ENCODE measurements around the gene RDX. TPM values are rescaled to one million over a fixed set of nuclear protein-coding genes. Genes with fewer than 3 reads are reported as not detected.
"Not testable (repeated sequence)": the region's sequence is repeated elsewhere in the genome, so short reads cannot be mapped to it uniquely, and the experiment has no call there.

RDX gene
- total RNA-seq, 1 experiment from 2014 or later: 58.9 TPM

DNA sequence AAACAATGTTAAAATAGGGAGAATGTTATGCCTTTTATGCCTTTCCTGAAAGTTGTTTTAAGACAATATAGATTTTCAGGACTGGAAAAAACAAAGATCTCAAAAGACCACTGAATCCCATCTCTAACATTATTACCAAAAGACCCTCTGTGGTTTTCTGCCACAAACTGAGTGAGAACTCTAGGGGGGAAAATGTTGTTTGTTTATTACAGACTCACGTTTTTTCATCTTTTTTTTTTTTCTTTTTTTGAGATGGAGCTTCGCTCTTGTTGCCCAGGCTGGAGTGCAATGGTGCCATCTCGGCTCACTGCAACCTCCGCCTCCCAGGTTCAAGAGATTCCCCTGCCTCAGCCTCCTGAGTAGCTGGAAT is 9.6 kb upstream of the RDX start:
- DNase-seq (ENCODE audit: extremely low read depth, low read depth): not testable (repeated sequence)

DNA sequence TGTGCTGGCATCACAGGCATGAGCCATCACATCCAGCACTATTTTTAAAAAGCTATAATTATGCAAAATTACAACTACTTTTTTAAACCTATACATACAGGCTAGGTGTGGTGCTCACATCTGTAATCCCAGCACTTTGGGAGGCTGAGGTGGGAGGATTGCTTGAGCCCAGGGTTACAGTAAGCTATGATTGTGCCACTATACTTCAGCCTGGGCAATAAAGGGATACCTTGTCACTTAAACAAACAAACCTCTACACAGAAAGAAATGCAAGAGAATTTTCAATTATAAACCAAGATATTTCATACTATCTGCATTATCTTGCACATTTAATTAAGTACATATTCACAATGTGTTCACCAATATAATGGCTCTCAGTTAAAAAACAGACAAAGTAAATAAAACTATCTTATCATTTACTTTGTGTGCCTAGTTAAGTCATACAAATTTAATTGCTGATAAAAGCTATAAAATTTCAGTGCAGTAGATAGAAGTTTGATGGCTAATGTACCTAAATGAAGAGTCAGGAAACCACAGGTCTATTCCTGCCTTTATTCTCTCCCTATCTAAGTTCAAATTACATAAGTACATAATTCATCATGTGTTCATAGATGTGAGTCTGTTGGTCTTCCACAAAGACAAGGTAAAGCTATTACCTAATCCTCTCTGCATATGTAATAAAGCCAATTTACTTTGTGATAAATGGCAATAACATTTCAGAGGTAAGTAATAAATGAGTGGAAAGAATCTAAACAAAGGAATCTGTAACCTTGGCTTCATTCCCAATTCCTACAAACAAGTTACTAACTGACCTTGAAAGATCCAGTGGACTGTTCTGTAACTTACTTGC is 9.0 kb upstream of the RDX start:
- no peak for DNase-seq (ENCODE audit: extremely low read depth, low read depth)

DNA sequence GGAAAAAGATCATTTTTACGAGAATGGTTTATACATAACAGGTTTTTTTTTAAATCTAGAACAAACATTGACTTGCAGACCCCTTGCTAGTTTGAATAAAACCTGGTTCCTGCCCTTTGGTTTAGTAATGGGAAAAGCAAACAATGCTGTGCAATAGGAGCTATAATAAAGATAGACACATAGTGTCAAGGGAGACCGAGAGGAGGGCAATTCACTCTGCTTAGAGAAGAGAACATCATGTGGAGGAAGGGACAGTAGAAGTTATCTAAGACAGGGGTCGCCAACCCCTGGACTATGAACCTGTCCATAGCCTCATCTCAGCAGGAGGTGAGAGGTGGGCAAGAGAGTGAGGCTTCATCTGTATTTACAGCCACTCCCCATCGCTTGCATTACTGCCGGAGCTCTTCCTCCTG is 7.0 kb upstream of the RDX start:
- no peak for DNase-seq (ENCODE audit: extremely low read depth, low read depth)

DNA sequence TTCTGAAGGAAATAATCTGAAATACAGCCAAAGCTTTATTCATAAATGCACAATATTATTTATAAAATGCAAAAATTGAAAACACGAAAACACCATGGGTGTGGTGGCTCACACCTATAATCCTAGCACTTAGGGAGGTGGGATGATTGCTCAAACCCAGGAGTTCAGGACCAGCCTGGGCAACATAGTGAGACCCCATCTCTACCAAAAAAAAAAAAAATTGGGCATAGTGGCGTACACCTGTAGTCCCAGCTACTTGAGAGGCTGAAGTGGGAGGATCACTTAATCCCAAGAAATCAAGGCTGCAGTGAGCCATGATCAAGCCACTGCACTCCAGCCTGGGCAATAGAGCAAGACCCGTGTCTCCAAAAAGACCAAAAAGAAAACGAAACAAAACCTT is 5.2 kb upstream of the RDX start:
- DNase-seq (ENCODE audit: extremely low read depth, low read depth): no peak

DNA sequence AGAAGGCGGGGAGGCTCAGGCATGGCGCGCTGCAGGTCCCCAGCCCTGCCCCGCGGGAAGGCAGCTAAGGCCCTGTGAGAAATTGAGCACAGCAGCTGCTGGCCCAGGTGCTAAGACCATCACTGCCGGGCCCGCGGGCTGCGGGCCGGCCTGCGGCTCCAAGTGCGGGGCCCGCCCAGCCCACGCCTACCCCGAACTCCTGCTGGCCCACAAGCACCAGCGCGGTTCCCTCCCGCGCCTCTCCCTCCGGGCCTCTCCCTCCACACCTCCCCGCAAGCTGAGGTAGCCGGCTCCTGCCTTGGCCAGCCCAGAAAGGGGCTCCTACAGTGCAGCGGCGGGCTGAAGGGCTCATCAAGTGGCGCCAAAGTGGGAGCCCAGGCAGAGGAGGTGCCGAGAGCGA is 4.6 kb upstream of the RDX start:
- DNase-seq (ENCODE audit: extremely low read depth, low read depth): no peak

DNA sequence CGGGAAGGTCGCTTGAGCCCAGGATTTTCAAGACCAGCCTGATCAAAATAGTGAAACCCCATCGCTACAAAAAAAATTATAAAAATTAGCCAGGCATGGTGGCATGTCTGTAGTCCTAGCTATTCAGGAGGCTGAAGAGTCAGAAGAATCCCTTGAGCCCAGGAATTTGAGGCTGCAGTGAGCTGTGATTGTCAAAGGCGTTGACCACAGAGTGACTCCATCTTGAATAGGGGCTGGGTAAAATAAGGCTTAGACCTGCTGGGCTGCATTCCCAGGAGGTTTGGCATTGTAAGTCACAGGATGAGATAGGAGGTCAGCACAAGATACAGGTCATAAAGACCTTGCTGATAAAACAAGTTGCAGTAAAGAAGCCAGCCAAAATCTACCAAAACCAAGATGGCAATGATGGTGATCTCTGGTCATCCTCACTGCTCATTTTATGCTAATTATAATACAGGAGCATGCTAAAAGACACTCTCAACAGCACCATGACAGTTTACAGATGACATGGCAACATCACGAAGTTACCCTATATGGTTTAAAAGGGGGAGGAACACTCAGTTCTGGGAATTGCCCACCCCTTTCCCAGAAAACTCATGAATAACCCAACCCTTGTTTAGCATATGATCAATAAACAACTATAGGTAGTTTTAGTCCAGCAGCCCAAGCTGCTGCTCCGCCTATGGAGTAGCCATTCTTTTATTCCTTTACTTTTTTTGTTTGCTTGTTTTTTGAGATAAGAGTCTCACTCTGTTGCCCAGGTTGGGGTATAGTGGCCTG is 2.8 kb upstream of the RDX start:
- no peak for DNase-seq (ENCODE audit: extremely low read depth, low read depth)

DNA sequence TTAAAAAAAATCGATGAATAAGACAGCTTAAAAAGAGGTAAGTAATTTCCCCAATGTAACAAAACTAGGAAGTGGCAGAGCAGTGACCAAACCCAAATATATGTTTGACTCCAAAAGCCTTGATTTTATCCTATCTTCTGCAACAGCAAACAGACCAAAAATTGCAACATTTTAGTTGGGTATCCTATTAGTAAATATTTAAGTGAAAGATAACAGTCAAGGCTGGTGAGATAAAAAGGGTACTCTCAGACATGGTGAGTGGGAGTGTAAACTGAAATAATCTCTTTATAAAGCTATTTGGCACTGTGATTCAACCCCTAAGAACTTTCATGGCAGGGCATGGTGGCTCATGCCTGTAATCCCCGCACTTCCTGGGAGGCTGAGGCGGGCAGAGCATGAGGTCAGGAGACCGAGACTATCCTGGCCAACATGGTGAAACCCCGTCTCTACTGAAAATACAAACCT is 1.9 kb upstream of the RDX start:
- no peak for DNase-seq (ENCODE audit: extremely low read depth, low read depth)

DNA sequence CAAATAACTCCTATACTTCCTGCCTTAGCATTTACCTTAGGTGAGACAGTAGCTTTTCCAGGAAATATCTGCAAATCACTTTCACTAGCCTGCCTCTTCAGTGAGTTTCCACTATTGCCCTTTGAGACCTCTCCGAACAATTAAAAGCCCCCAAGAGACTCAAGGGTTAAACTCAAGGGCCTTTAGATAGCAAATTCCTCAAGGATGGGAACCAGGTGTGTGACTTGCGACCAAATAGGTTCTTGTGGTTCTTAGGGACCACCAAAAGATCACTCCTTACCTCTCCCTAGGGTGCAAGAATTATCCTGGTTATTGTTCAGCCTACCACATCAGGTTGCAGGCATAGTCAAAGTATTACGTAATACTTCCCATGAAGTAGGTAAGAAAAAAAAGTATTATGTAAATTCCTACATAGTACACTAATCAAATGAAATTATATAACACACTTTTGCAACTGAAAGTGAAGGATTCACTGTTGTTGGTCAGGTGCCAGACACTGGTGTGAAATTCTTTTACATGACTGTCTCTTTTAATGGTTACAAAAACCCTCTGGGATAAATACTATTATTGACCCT is 1.4 kb upstream of the RDX start:
- DNase-seq (ENCODE audit: extremely low read depth, low read depth): no peak

DNA sequence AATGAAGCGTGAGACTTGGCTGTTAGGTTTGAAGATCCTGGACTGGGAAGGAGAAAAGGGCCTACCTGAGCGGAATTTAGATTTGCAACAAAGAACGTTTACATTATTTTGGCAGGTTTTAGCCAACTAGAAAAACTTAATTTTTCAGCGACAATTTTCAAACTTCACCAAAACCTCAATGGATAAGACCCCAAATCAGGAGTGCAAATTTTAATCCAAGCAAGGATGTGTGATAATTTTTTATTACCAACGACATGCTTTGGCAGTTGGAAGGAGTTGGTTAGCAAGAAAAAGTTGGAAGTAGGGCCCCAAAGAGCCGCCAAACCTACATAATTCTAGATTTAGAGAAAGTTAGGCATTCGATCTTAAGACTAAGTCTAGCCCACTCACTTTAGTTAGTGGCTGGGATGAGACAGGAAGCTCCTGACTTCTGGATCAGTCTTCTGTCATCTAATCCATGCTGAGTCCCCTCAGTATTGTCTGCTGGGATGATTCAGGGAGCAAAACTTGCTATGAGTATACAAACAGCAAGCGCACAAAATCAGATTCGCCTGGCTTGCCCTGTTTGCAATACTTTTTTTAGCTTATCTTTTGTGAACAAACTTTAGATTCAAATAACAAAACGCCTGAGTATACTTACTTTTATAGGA is 787 bp upstream of the RDX start:
- DNase-seq (ENCODE audit: extremely low read depth, low read depth): no peak

DNA sequence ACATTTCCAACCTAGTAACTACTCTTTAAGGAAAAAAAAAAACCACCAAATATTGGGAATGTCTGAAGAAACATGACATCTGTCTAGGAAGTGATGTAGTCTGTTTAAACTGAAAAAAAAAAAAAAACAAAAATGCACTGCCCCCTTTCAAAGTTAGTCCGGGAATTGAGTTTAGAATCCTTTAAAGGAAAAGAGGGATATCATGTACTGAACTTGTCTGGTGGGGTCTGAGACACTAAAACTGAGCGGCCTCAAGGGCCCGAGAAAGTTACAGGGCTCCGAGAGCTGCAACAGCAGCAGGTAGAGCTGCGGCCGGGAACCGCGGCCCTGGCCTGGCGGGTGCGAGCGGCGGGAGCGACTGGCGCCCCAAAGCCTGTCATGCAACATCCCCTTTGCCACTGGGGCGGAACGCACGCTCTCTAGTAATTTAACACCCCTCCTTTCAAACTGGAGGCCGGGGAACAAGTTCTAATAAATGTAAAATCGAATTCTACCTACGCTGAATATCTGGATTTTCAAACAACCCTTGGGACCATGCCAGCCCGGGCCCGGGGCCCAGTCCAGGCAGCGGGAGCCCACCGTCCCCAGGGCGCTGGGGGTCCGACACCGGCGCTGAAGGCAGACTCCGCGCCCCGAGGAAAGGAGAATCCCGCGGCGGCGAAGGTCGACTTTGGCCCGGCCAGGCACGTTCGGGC is 736 bp downstream of the RDX start:
- DNase-seq (ENCODE audit: extremely low read depth, low read depth): no peak

DNA sequence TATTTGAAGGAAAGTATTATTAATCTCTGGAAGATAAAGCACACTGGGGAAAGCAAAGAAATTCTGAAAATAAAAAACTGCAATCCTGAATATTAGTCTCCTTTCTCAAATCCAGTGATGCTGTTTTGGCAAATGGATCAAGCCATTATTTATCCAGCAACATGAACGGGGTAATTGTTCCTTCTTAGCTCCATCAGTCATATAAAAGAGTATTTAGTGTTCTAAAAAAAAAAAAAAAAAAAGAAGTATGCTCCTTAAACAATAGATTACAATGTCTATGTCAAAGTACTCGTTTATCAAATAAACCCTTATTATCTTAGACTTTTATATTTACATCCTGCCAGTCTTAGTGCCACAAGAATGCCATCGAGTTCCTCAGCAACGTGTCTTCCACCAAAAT is 1.3 kb downstream of the RDX start:
- DNase-seq (ENCODE audit: extremely low read depth, low read depth): no peak

DNA sequence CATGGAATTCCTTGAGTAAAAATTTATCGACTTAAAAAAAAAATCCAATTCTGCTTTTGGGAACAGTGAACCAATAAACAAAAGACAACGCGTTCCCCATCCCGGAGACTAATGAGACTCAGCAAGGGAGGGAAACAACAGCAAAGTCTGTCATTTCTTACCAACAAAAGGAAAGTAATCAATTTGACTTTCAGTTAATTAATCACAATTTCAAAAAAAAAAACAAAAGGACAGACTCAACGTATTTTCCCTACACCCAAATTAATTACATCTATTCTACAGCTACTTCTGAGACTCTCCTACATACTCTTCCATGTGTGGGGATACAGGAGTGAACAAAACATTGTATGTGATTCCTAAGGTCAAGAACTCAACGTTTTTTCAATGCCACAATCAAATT is 1.9 kb downstream of the RDX start:
- DNase-seq (ENCODE audit: extremely low read depth, low read depth): no peak

DNA sequence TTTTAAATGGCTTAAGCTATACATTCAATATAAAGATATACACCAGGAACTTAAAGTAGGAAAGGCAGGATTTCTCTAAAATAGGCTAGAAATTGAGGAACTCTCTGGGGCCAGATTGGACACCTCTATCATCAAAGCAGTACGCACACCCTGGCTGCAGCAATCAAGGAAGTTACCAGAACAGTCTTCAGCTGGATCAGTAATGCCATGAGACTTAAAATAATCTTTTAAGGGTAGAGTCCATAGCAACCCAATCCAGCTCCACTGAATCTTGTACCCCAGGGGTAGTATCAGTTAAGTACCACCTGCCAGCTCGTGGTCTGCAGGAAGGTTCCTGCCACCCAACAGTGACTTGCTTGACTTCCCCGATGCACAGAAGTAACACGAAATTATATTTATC is 3.0 kb downstream of the RDX start:
- no peak for DNase-seq (ENCODE audit: extremely low read depth, low read depth)

DNA sequence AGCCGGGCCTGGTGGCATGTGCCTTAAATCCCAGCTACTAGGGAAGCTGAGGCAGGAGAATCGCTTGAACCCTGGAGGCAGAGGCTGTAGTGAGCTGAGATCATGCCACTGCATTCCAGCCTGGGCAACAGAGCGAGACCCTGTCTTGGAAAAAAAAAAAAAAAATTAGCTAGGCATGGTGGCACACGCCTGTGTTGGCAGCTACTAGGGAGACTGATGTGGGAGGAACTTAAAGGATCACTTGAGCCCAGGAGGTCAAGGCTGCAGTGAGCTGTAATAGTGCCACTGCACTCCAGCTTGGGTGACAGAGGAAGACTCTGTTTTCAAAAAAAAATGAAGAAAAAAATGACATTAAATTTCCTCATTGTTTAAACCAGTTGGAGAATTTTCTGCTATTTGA is 4.3 kb downstream of the RDX start:
- DNase-seq (ENCODE audit: extremely low read depth, low read depth): not testable (repeated sequence)

DNA sequence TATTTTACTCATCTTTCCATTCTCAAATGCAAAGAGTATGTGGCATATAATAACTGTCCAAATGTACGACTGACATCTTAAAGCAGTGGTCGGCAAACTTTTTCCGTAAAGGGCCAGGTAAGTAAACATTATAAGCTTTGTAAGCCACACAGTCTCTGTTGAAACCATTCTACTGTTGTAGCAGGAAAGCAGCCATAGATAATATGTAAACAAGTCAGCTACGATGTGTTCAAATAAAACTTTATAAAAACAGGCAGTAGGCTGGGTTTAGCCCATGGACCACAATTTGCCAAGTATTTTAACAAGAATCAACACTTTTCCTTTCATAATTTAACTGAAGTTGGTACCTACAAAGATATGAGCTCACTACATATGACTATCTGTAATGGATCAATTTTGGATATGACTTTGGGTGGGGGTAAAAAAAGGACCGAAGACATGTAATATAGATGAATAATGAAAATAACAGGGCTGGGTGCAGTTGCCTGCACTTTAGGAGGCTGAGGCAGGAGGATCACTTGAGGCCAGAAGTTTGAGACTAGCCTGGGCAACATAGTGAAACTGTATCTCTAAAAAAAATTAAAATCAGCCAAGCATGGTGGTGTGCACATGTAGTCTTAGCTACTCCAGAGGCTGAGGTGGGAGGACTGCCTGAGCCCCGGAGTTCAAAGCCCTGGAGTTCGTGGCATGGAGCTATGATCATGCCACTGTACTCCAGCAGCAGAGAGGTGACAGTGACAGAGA is 5.7 kb downstream of the RDX start:
- DNase-seq (ENCODE audit: extremely low read depth, low read depth): no peak

DNA sequence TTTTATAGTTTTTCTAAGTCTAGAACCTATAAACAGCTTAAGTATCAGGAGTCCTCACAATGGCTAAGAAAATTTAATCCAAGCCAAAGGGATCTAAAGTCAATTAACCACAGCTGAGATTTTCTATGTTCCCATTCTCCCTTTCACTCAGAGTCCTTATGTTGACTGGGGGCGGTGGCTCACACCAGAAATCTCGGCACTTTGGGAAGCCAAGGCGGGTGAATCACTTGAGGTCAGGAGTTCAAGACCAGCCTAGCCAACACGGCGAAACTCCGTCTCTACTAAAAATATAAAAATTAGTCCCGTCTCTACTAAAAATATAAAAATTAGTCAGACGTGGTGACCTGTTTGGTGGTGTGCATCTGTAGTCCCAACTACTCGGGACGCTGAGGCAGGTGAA is 6.9 kb downstream of the RDX start:
- no peak for DNase-seq (ENCODE audit: extremely low read depth, low read depth)

DNA sequence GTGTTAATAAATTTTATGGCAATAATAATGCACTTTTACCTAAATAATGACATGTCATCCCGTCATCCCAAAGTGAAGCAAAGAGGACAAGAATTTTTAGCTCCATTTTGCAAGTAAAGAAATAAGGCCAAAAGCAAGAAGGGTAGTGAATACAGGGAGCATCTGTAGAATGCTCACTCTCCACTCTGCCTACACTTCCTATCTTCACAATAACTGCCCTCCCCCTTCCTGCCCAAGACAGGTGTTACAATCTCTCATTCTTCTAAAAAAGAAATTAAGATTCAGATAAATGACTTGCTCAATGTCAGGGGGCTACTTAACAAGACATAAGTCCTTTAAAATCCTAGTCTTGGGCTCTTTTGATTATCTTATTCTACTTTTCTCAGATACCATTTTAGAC is 8.9 kb downstream of the RDX start:
- DNase-seq (ENCODE audit: extremely low read depth, low read depth): no peak

DNA sequence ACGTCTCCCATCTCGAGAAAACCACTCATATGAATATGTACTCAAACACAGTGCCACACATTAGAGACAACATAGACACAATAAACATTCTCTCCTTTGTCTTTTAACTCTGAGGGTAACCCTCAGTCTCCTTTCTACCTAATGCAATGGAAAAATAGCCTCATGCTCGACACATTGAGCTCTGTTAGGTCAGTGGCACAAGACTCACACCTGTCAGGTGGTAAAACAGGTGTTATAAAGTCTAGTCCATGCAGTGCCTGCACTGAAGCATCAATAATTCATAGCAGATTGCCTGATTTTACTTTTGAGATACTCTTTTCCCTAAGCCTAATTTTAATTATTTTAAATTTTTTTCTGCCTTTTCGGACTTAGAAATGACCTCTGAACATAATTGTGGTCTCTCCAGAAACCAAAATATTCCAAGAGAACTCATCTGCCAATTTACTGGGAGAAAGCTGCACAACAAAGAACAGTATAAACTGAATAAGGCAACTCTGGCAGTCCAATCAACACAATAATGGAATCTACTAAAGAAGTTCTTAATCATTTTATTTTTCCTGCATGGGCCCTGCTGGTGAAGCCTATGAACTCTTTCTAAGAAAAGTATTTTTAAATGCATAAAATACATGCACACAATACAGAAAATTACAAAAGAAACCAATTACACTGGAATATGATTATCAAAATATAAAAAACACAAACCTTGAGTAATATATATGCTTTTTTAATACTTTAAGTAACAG is 9.9 kb downstream of the RDX start:
- no peak for DNase-seq (ENCODE audit: extremely low read depth, low read depth)

DNA sequence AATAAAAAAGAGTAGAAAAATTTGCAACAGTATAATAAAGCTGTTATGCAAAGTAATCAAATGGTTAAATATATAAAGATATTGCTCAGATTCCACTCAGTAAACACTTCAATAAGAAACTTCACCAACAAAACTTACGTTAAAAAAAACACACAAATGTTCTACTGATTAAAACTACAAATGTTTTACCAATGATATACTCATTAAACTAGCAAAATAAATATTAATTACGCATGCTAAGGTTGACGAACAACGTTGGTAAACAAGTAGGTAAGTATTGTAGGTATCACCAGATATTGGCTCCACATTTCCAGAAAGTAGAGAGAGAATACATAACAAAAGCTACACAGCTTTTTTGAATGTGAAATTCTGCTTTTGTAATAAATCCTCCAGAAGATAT is 12.6 kb downstream of the RDX start:
- no peak for DNase-seq (ENCODE audit: extremely low read depth, low read depth)

Data from NCI-H460 (cell line).